Memory B cell (primary cell): ENCODE results near the gene BRK1.
"Not testable (repeated sequence)": the region's sequence is repeated elsewhere in the genome, so short reads cannot be mapped to it uniquely, and the experiment has no call there.

Source experiments
- ATAC-seq: fragments of 150-1000 bp; cut with Tn5 transposase; 2 replicates; pipeline ENCODE4 v1.10.0; 2021; ENCODE audit warnings: low read depth, mild to moderate bottlenecking, moderate library complexity
- DNase-seq, 2 donors: peaks; one replicate each; pipeline ENCODE4 v3.0.0; 2022; ENCODE audit warnings: low spot score in 2 of 2
- H3K27ac Mint-ChIP-seq: one replicate; pipeline ENCODE4 v1.8.0; 2022; ENCODE audit warnings: mild to moderate bottlenecking, moderate library complexity, mixed read lengths
- H3K27me3 Mint-ChIP-seq: one replicate; pipeline ENCODE4 v1.8.0; 2022; ENCODE audit warnings: mixed read lengths
- H3K36me3 Mint-ChIP-seq: one replicate; pipeline ENCODE4 v1.8.0; 2022; ENCODE audit warnings: mild to moderate bottlenecking, mixed read lengths
- H3K4me1 Mint-ChIP-seq: one replicate; pipeline ENCODE4 v1.8.0; 2022; ENCODE audit warnings: mixed read lengths
- H3K4me3 Mint-ChIP-seq: one replicate; pipeline ENCODE4 v1.8.0; 2022; ENCODE audit warnings: mild to moderate bottlenecking, moderate library complexity, mixed read lengths
- H3K9me3 Mint-ChIP-seq: one replicate; pipeline ENCODE4 v1.8.0; 2022; ENCODE audit warnings: mixed read lengths

BRK1 gene

GRCh38 chr3:10115326-10116137, at the start of gene BRK1:
Gene BRK1 (plus strand): TSS chr3:10115675. CDS start chr3:10115702, 27 bp downstream.
- Mint-ChIP-seq H3K4me1 (peaks cover 15% of the 10 kb centered on the region), H3K27me3 (no peaks in the 10 kb centered on the region), H3K4me3 (peak within 1 kb of the TSS; percentile 99), H3K27ac (peak within 1 kb of the TSS; percentile 92), H3K36me3 (peaks cover 3% of the 10 kb centered on the region), H3K9me3 (no peaks in the 10 kb centered on the region)
- peak; percentile 93 for ATAC-seq
- peak; percentile 77 to 83 for DNase-seq

GRCh38 chr3:10070077-10070476, 45.4 kb upstream of the BRK1 start:
- H3K27ac Mint-ChIP-seq, ATAC-seq, H3K4me1 Mint-ChIP-seq, H3K27me3 Mint-ChIP-seq, H3K4me3 Mint-ChIP-seq, DNase-seq, H3K9me3 Mint-ChIP-seq: not testable (repeated sequence)
- H3K36me3 Mint-ChIP-seq = peaks cover 31% of the 10 kb centered on the region

GRCh38 chr3:10074666-10075065, 40.8 kb upstream of the BRK1 start:
- Mint-ChIP-seq H3K9me3 (no peaks in the 10 kb centered on the region), H3K4me1 (no peaks in the 10 kb centered on the region), H3K36me3 (peaks cover 13% of the 10 kb centered on the region), H3K4me3 (no peak overlapping the region), H3K27ac (no peak overlapping the region), H3K27me3 (no peaks in the 10 kb centered on the region)
- ATAC-seq = no peak
- DNase-seq = no peak

GRCh38 chr3:10081871-10082270, 33.6 kb upstream of the BRK1 start:
- H3K27ac Mint-ChIP-seq = no peak overlapping the region
- no peaks in the 10 kb centered on the region for H3K27me3 Mint-ChIP-seq
- peaks cover 26% of the 10 kb centered on the region for H3K36me3 Mint-ChIP-seq
- no peak overlapping the region for H3K4me3 Mint-ChIP-seq
- H3K4me1 Mint-ChIP-seq = no peaks in the 10 kb centered on the region
- H3K9me3 Mint-ChIP-seq = no peaks in the 10 kb centered on the region
- ATAC-seq = no peak
- no peak for DNase-seq

GRCh38 chr3:10085738-10086137, 29.7 kb upstream of the BRK1 start:
- DNase-seq = no peak

GRCh38 chr3:10088256-10088655, 27.2 kb upstream of the BRK1 start:
- peaks cover 25% of the 10 kb centered on the region for H3K36me3 Mint-ChIP-seq
- no peak overlapping the region for H3K27ac Mint-ChIP-seq
- DNase-seq (no peak), ATAC-seq (no peak)
- no peaks in the 10 kb centered on the region for H3K4me1 Mint-ChIP-seq
- H3K27me3 Mint-ChIP-seq = no peaks in the 10 kb centered on the region
- no peak overlapping the region for H3K4me3 Mint-ChIP-seq
- no peaks in the 10 kb centered on the region for H3K9me3 Mint-ChIP-seq

More at GRCh38 chr3:10085738-10086137, 29.7 kb upstream of the BRK1 start:
- no peak overlapping the region for H3K27ac Mint-ChIP-seq
- H3K4me1 Mint-ChIP-seq = no peaks in the 10 kb centered on the region
- H3K36me3 Mint-ChIP-seq = peaks cover 35% of the 10 kb centered on the region
- H3K4me3 Mint-ChIP-seq = no peak overlapping the region
- H3K27me3 Mint-ChIP-seq = no peaks in the 10 kb centered on the region
- ATAC-seq = no peak
- H3K9me3 Mint-ChIP-seq = no peaks in the 10 kb centered on the region

- Mint-ChIP-seq H3K36me3 (peaks cover 27% of the 10 kb centered on the region), H3K9me3 (no peaks in the 10 kb centered on the region)
- ATAC-seq = no peak
Measured at GRCh38 chr3:10090179-10090578, 25.3 kb upstream of the BRK1 start.

GRCh38 chr3:10090774-10091173, 24.7 kb upstream of the BRK1 start:
- not testable (repeated sequence) for H3K27ac Mint-ChIP-seq, H3K9me3 Mint-ChIP-seq, H3K4me1 Mint-ChIP-seq, DNase-seq, H3K27me3 Mint-ChIP-seq, ATAC-seq, H3K4me3 Mint-ChIP-seq
- peaks cover 27% of the 10 kb centered on the region for H3K36me3 Mint-ChIP-seq

More at GRCh38 chr3:10090179-10090578, 25.3 kb upstream of the BRK1 start:
- no peak overlapping the region for H3K4me3 Mint-ChIP-seq
- peaks cover 5% of the 10 kb centered on the region for H3K4me1 Mint-ChIP-seq
- no peaks in the 10 kb centered on the region for H3K27me3 Mint-ChIP-seq
- no peak for DNase-seq
- no peak overlapping the region for H3K27ac Mint-ChIP-seq

- H3K27me3 Mint-ChIP-seq, ATAC-seq, DNase-seq, H3K27ac Mint-ChIP-seq, H3K9me3 Mint-ChIP-seq, H3K4me1 Mint-ChIP-seq, H3K4me3 Mint-ChIP-seq: not testable (repeated sequence)
- peaks cover 23% of the 10 kb centered on the region for H3K36me3 Mint-ChIP-seq
Measured at GRCh38 chr3:10091387-10091786, 24.1 kb upstream of the BRK1 start.

- Mint-ChIP-seq H3K4me3 (no peak overlapping the region), H3K4me1 (peaks cover 5% of the 10 kb centered on the region), H3K27ac (no peak overlapping the region), H3K36me3 (peaks cover 18% of the 10 kb centered on the region), H3K27me3 (no peaks in the 10 kb centered on the region), H3K9me3 (no peaks in the 10 kb centered on the region)
- ATAC-seq (no peak), DNase-seq (no peak)
Measured at GRCh38 chr3:10093678-10094077, 21.8 kb upstream of the BRK1 start.

GRCh38 chr3:10099041-10099440, 16.4 kb upstream of the BRK1 start:
- Mint-ChIP-seq H3K9me3 (no peaks in the 10 kb centered on the region), H3K4me3 (no peak overlapping the region)

GRCh38 chr3:10106919-10107318, 8.6 kb upstream of the BRK1 start:
- ATAC-seq = no peak
- Mint-ChIP-seq H3K9me3 (no peaks in the 10 kb centered on the region), H3K4me1 (no peaks in the 10 kb centered on the region), H3K36me3 (no peaks in the 10 kb centered on the region), H3K27ac (no peak overlapping the region), H3K27me3 (peaks cover 2% of the 10 kb centered on the region), H3K4me3 (no peak overlapping the region)
- no peak for DNase-seq

More at GRCh38 chr3:10099041-10099440, 16.4 kb upstream of the BRK1 start:
- no peaks in the 10 kb centered on the region for H3K27me3 Mint-ChIP-seq
- peaks cover 9% of the 10 kb centered on the region for H3K36me3 Mint-ChIP-seq
- no peak overlapping the region for H3K27ac Mint-ChIP-seq
- H3K4me1 Mint-ChIP-seq = peaks cover 5% of the 10 kb centered on the region
- DNase-seq (no peak), ATAC-seq (no peak)

- ATAC-seq = no peak
- Mint-ChIP-seq H3K27me3 (peaks cover 2% of the 10 kb centered on the region), H3K4me3 (no peak within 1 kb of the TSS)
Measured at GRCh38 chr3:10108091-10108490, 7.4 kb upstream of the BRK1 start, which contains the start of gene FANCD2OS. Gene FANCD2OS (minus strand): TSS chr3:10108255. CDS start chr3:10104774, 3,481 bp downstream.

GRCh38 chr3:10116138-10116460, 624 bp downstream of the BRK1 start:
- DNase-seq = no peak
- peaks cover 7% of the 10 kb centered on the region for H3K36me3 Mint-ChIP-seq
- peak overlapping the region; percentile 92 for H3K27ac Mint-ChIP-seq
- H3K4me3 Mint-ChIP-seq = peak overlapping the region; percentile 99
- no peaks in the 10 kb centered on the region for H3K9me3 Mint-ChIP-seq
- ATAC-seq = no peak
- no peaks in the 10 kb centered on the region for H3K27me3 Mint-ChIP-seq
- H3K4me1 Mint-ChIP-seq = peaks cover 17% of the 10 kb centered on the region

More at GRCh38 chr3:10108091-10108490, 7.4 kb upstream of the BRK1 start, which contains the start of gene FANCD2OS:
- Mint-ChIP-seq H3K9me3 (no peaks in the 10 kb centered on the region), H3K27ac (no peak within 1 kb of the TSS), H3K36me3 (no peaks in the 10 kb centered on the region), H3K4me1 (no peaks in the 10 kb centered on the region)
- no peak for DNase-seq

- H3K27me3 Mint-ChIP-seq = no peaks in the 10 kb centered on the region
- ATAC-seq (no peak), DNase-seq (no peak)
- peaks cover 7% of the 10 kb centered on the region for H3K36me3 Mint-ChIP-seq
- H3K9me3 Mint-ChIP-seq = no peaks in the 10 kb centered on the region
- peaks cover 17% of the 10 kb centered on the region for H3K4me1 Mint-ChIP-seq
- H3K4me3 Mint-ChIP-seq = peak overlapping the region; percentile 99
- H3K27ac Mint-ChIP-seq = no peak overlapping the region
Measured at GRCh38 chr3:10116928-10117327, 1.5 kb downstream of the BRK1 start.
